ENCODE results near the gene MAP4K4.

MAP4K4 gene

DNA sequence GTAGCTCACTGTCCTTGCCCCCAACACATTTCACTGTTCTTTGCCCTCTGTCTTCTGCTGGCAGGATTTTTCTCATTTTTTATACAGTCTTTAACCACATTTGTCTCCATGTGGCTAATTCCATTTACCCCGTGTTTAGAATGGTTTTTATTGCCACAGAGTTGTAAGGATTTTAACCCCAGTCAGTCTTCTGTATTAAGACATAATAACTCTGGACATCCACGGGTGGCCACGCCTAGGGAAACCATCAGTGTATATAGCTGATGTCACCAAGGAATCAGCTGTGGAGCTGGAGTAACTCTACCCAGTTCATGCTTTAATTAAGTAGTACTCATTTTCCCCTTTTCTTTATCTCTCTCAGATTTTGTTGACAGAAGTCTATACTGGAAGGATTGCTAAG lies 139.8 kb downstream of the MAP4K4 start:
- DNase-seq (ENCODE audit: low spot score) = no peak
- TF ChIP-seq, protein P1, sequence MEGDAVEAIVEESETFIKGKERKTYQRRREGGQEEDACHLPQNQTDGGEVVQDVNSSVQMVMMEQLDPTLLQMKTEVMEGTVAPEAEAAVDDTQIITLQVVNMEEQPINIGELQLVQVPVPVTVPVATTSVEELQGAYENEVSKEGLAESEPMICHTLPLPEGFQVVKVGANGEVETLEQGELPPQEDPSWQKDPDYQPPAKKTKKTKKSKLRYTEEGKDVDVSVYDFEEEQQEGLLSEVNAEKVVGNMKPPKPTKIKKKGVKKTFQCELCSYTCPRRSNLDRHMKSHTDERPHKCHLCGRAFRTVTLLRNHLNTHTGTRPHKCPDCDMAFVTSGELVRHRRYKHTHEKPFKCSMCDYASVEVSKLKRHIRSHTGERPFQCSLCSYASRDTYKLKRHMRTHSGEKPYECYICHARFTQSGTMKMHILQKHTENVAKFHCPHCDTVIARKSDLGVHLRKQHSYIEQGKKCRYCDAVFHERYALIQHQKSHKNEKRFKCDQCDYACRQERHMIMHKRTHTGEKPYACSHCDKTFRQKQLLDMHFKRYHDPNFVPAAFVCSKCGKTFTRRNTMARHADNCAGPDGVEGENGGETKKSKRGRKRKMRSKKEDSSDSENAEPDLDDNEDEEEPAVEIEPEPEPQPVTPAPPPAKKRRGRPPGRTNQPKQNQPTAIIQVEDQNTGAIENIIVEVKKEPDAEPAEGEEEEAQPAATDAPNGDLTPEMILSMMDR (IDR thresholded peaks at IDR 0.05; ENCODE audit: extremely low read depth, missing control alignments) = no peak

DNA sequence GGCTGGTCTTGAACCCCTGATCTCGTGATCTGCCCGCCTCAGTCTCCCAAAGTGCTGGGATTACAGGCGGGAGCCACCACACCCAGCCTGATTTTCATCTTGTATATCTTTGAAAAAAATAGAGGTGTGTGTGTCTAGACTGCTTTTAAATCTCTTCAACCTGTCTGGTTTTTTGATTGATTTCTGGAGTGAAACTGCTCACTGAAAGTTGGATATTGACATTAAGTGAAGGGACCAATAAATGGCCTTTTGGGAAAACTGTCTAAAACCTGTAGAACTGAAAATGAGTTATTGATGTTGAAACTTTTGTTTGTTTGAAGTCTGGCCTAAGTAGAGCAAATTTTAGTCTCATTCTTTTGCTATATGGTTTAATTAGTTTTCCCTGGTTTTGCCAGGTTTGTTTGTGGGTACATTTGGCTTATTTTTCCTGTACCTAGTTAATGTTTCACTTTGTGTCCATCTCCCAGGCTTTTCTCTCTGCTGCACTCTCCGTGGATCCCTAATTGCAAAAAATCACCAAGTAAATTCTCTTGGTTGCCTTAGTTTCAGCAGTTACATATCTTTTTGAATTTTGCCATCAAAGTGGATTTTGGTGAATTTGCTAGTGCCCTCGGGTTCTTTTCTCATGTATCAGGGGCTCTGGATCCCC lies 144.3 kb downstream of the MAP4K4 start:
- TF ChIP-seq, protein P1 (IDR thresholded peaks at IDR 0.05; ENCODE audit: extremely low read depth, missing control alignments) = no peak
- DNase-seq (ENCODE audit: low spot score) = no peak

DNA sequence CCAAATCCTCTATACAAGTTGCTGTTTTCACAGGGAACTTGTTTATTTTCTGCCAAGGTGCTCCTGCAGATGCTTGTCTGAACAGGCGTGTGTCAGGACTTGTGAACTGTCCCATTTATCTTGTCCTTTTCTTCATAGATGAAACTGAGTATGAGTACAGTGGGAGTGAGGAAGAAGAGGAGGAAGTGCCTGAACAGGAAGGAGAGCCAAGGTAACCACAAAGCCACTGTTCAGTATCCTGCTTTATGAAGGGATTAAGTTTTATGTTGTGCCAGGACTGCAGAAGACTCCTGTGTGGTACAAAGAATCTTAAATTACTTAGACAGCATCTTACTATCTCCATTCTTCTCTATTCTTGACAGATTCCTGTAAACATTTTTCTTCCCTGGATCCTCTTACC lies 145.0 kb downstream of the MAP4K4 start:
- no peak for DNase-seq (ENCODE audit: low spot score)
- TF ChIP-seq, protein P1 (IDR thresholded peaks at IDR 0.05; ENCODE audit: extremely low read depth, missing control alignments) = no peak

DNA sequence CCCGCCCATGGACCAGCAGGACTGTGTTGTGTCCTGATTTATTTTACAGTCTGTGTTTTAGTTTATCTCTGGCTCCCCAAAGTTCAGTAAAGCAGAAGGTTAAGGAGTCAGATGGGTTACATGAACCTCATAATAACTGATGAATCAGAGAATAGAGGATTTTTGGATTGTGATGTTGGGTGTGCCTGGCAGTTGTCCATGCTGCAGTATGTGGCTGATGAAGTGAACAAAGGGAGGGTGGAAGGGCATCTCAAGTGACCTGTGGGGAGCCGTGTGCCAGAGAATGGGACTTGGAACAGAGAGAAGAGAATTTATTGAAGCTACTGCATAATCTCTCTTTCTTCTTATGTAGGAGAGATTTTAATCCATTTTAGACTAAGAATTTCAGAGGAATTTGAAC lies 145.5 kb downstream of the MAP4K4 start:
- TF ChIP-seq, protein P1 (IDR thresholded peaks at IDR 0.05; ENCODE audit: extremely low read depth, missing control alignments) = no peak
- DNase-seq (ENCODE audit: low spot score) = no peak

DNA sequence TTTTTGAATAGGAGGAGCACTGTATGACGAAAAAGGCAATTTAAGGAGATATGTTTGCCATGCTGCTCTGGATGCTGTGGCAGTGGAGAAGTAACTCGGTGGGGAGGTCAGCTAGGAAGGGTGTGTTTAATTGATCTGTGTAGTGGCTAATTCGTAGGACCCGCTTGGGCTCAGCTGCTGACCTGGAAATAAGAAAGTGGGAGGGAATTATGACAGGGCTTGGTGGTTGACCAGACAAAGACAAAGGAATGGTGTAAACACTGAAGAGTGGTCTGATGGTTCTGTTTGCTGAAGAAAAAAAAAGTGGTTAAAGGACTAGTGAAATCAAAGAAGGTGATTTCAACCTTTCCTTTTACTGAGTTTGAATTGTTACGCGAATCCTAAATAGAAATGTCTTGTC lies 146.0 kb downstream of the MAP4K4 start:
- no peak for DNase-seq (ENCODE audit: low spot score)
- TF ChIP-seq, protein P1 (IDR thresholded peaks at IDR 0.05; ENCODE audit: extremely low read depth, missing control alignments) = no peak

DNA sequence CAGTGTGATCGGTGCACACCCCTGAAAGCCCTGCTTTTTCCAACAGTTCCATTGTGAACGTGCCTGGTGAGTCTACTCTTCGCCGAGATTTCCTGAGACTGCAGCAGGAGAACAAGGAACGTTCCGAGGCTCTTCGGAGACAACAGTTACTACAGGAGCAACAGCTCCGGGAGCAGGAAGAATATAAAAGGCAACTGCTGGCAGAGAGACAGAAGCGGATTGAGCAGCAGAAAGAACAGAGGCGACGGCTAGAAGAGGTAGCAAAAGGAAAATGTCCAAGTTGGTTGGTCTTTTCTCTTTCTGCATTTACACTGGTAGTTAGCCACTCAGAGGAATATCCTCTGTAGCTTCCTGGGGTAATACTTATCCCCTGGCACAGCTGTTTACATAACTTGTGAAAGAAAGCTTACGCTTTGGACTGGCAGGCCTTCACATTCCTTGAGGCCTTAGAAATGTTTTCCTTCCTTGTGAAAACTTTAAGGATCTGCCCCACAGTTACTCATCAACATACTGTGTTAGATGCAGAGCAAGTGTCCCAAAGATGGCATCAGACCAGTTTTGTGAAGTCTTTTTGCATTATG lies 146.6 kb downstream of the MAP4K4 start:
- TF ChIP-seq, protein P1 (IDR thresholded peaks at IDR 0.05; ENCODE audit: extremely low read depth, missing control alignments) = no peak
- DNase-seq (ENCODE audit: low spot score) = no peak

DNA sequence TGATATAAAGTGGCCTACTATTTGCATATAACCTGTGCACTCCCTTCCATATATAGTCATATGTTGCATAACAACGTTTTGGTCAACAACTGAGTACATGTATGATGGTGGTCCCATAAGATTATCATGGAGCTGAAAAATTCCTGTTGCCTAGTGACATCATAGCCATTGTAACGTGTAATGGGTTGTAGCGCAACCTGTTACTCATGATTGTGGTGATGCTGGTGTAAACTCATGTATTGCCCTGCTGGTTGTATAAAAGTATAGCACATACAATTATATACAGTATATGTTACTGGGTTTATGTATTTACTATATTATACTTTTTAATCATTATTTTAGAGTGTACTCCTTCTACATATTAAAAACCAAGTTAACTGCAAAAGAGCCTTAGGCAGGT lies 149.5 kb downstream of the MAP4K4 start:
- TF ChIP-seq, protein P1 (IDR thresholded peaks at IDR 0.05; ENCODE audit: extremely low read depth, missing control alignments) = no peak
- no peak for DNase-seq (ENCODE audit: low spot score)
